HL-60 (cell line): ENCODE data around the gene LBX1.

Source experiments
- CTCF ChIP-seq: IDR thresholded peaks from one replicate; pipeline ENCODE4 v1.5.1; 2011; ENCODE audit warnings: low read length, control low read depth, inconsistent platforms; ENCODE audit not compliant: insufficient read depth
- GABPA ChIP-seq: IDR thresholded peaks from 2 replicates; pipeline ENCODE4 v1.6.1; 2012; ENCODE audit warnings: low read depth
- POLR2AphosphoS5 ChIP-seq: IDR thresholded peaks from 2 replicates; pipeline ENCODE4 v1.6.1; 2012; ENCODE audit warnings: low read depth
- REST ChIP-seq: IDR thresholded peaks from 2 replicates; pipeline ENCODE4 v1.6.1; 2012; ENCODE audit warnings: low read depth; ENCODE audit not compliant: insufficient replicate concordance

- TF ChIP-seq POLR2AphosphoS5 (no peak), CTCF (no peak), GABPA (no peak), REST (no peak)
These were observed 6.5 kb downstream of the LBX1 start for GRCh38 chr10:101222683-101223273.
